AG09319 (cell line): ENCODE measurements around the gene TBX6.

Source experiments
- DNase-seq: peaks from one replicate; pipeline ENCODE4 v3.0.0-alpha.2; 2010; ENCODE audit warnings: low read depth; ENCODE audit errors: extremely low read depth
- TF ChIP-seq, protein P1 (sequence below): IDR thresholded peaks from 2 replicates; pipeline ENCODE4 v1.5.1; 2011; ENCODE audit warnings: low read depth, mild to moderate bottlenecking, inconsistent platforms, low read length, moderate library complexity

The TBX6 gene

DNA sequence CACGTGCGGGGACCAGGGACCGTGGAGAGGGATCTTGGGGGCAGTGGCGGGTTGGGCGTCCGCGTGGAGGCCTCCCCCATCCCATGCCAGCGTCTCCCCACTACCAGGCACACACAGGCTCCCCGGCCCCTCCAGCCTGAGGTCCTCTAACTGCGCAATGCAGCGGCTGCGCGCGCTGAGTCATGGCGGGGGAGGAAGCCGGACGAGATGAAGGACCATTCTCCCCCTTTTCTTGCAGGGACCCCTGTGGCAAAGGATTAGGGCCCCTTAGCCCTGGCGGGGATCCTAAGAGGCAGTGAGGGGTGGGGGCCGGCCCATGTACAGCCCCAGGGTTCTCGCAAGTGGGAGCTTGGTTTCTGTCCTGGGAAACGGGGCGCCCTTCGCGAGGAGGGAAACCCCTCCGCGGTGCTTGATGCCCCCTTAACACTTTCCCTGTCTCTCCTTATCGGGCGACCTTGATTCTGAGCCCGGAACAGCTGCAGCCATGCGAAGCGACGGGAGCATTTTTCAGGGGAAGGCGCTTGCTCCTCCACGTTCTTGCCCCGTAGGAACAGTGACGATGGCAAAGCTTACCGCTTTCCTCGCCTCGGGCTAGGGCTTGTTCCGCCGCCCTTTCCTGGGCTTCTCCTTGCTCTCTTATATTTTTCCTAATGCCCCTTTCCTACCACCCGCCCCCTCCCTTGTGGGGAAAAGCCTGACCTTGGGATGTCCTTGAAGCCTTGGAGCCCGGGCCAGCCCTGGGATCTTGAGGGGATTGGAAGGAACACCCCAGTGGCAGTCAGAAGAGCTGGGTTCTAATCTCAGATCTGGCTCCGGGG, 25.6 kb downstream of the TBX6 start:
- DNase-seq, result no peak
- TF ChIP-seq, protein P1, sequence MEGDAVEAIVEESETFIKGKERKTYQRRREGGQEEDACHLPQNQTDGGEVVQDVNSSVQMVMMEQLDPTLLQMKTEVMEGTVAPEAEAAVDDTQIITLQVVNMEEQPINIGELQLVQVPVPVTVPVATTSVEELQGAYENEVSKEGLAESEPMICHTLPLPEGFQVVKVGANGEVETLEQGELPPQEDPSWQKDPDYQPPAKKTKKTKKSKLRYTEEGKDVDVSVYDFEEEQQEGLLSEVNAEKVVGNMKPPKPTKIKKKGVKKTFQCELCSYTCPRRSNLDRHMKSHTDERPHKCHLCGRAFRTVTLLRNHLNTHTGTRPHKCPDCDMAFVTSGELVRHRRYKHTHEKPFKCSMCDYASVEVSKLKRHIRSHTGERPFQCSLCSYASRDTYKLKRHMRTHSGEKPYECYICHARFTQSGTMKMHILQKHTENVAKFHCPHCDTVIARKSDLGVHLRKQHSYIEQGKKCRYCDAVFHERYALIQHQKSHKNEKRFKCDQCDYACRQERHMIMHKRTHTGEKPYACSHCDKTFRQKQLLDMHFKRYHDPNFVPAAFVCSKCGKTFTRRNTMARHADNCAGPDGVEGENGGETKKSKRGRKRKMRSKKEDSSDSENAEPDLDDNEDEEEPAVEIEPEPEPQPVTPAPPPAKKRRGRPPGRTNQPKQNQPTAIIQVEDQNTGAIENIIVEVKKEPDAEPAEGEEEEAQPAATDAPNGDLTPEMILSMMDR, result no peak

DNA sequence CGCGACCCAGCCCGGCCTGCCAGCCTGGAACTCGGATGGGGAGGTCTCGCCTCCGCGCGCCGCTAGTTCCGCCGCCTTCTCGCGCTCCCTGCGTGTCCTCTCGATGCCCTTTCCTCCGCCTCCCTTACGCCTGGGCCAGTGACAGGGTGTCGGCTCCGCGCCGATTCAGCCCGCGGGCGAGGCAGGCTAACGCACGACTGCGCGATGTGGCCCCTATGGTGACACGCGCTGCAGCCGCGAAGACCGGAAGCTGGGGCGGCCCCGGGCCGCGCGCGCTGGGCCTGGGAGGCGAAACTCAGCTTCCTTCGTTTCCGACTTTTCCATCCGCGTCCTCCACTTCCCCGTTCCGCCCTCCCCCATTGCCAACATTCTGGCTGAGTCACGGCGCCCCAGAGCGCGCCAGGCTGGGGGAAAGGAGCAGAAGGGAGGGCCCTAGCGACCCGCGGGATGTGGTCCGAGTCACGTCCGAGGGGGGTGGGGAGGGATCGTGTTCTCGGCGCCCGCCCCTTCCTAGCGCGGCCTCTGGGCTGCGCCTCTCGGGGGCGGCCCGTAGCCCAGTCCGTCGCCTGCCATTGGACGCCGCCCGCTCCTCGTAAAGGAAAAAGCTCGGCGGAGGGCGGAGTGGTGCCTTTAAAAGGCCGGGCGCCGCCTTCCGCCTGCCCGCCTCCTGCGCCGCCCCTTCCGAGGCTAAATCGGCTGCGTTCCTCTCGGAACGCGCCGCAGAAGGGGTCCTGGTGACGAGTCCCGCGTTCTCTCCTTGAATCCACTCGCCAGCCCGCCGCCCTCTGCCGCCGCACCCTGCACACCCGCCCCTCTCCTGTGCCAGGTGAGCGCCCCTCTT, 26.4 kb downstream of the TBX6 start, which contains the start of gene ALDOA:
TSS of gene ALDOA (plus strand) at position 659 of the 841 bp plus-strand sequence. CDS start 1,138 bp downstream, outside the sequence.
- TF ChIP-seq, protein P1, result no peak

DNA sequence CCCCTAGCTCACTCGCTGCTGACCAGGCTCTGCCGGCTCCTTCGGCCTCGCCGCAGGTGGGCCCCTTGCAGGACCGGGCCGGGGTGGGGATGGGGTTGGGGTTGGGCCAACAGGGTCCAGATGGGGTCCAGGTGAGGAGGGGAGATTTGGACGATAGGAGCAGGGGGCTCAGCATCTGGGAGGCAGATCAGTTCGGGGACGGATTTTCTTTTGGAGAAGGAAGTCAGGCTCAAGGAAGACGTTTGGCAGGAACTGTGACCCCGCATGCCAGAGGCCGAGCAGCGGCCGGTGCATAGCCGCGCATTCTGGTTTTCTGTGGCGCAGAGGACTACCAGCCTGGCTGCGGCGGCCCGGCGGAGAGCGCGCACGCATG, 27.0 kb downstream of the TBX6 start:
- DNase-seq, result no peak
- TF ChIP-seq, protein P1, result no peak

More for the DNA sequence above, 26.4 kb downstream of the TBX6 start, which contains the start of gene ALDOA:
- DNase-seq, result peak; percentile 98

DNA sequence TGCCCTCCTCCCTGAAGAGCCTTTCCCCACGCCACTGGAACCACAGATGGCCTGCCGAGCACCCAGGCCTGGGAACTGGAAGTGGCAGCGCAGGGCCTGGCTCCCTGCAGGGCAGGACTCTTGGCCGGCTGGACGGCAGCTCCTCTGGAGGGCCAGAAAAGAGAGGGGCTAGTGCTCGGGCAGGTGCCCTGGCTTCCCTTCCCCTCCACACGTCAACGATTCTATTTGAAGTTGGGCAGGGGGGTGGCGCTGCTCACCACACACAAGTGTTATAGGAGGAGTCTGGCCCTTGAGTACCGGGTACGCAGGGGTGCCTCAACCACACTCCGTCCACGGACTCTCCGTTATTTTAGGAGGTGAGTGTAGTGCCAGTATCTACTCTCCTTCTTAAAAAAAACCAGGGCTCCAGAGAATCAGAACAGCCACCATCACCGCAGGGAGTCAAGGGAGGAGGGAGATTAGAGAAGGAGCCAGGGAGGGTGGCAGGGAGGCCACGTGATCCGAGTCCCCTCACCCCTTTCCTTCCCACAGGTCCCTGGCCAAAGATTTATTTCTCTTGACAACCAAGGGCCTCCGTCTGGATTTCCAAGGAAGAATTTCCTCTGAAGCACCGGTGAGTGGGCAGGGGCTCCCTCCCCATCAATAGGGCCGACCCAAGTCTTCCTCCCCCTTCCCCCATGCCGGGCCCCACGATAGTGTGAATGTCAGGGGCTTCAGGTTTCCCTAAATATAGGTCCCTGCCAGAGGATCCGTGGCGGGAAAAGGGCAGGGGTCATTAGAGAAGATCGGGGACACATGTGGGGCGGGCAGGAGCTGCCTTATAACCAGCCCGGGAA, 27.6 kb downstream of the TBX6 start:
- DNase-seq, result no peak
- TF ChIP-seq, protein P1, result peak; percentile 14; the same call in 1 of the 2 replicates

DNA sequence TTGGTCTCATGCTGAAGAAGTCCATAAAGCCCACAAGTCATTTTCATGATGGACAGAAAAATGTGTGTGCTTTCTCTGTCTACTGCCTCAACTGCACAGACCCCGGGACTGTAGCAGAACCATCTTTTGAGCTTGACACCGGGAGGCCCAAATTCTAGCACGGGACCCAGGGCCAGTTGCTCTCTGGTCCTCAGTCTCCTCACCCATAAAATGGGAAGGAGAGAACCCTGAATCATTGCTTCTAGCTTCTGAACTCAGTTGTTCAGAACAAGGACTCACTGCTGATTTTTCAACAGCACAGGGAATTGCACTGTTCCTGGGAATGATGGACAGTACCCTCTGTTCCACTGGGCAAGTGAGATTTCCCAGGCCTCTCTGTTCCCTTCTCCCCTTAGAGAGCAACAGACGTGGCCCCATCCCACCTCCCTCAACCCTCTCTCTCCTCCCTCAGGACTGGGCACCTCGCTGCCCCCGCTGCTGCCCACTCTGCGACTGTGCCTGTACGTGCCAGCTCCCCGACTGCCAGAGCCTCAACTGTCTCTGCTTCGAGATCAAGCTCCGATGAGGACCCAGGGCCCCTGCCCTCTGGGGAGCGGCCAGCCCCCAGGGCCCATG, 28.3 kb downstream of the TBX6 start:
- no peak for DNase-seq
- TF ChIP-seq, protein P1, result no peak

DNA sequence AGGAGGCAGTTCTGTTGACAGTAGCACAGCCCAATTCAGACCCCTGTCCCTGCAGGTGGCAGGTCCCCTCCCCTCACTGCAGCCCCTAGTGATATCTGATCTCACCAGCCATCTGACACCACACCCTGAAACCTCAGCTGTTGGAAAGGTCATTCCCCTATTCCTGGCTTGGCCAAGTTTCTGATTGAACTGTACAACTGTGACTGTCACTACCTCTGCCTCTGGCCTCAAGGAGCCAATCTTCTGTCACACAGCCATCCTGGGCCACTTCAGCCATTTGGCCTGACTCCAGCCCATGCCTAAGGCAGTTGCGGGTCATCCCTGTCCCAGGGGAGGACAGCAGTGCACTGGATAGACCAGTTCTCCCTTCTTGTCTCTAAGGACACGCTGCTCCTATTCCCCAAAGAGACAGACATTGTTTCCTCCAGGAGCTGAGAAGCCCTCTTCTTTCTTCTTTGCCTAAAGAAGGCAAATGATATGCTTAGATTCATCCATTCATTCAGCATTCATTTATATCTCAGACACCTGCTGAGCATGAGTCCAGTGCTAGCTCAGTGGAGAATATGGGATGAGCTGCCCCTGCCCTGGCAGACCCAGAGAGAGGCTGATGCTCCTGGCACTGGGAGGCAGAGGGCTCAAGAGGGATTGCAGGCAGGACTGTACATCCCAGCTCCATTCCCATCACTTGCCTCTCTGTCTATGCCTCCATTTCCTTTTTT, 30.7 kb downstream of the TBX6 start:
- TF ChIP-seq, protein P1, result no peak
- DNase-seq, result no peak
